Measurements from ENCODE around the gene TRPC3.

GRCh38 chr4:121838136-121838535 is 113.7 kb downstream of the TRPC3 start:
- TF ChIP-seq CTCF (IDR thresholded peaks at IDR 0.05) = no peak
- TF ChIP-seq POLR2A (IDR thresholded peaks at IDR 0.05) = no peak
